Measurements from ENCODE around the gene COLGALT1. TPM values are rescaled to one million over a fixed set of nuclear protein-coding genes. Genes with fewer than 3 reads are reported as not detected.

COLGALT1 gene
- total and polyA plus RNA-seq, 9 of the 15 experiments (the other 6 are each of a cell fraction or from before 2014, with no cell fraction given): 4.9 to 119 (median 82.6) TPM

DNA sequence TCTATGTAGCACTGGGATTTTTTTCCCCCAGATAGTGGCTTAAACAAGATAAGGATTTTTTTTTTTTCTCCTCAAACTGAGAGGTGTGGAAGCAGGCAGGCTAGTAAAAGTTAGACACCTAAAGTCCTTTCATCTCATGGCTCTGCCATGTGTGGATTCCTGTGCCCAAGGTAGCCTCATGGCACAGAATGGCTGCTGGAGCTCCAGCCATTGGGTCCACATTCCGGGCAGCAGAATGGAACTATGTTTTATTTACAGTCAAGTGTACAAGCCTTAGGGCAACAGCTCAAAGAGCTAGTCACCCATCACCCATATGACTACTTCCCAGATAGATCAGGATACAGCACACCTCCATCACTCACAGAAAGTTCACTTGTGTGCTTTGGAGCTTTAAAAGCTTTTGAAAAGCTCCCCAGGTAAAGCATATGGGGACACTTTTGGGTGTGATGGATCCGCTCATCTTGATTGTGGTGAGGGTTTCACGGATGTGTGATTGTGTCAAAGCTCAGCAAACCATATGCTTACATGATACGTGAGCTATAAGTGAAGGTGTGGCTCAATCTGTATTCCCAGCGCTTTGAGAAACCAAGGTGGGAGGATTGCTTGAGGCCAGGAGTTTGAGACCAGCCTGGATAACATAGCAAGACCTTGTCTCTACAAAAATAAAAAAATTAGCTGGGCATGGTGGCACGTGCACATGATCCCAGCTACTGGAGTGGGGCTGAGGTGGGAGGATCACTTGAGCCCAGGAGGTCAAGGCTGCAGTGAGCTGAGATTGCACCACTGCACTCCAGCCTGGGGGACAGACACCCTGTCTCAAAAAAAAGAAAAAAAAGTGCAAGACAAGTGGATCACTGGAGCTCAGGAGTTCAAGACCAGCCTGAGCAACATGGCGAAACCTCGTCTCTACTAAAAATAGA lies 25.9 kb upstream of the COLGALT1 start:
- H2AFZ ChIP-seq (ENCODE audit: low read depth, low read length): no peak overlapping the region
- no peak for FAIRE-seq
- 18% methylated on average over 8 of the region's 8 CpGs for WGBS (ENCODE audit: insufficient coverage, low coverage, missing lambda C conversion rate)
- H3K4me3 ChIP-seq: no peak overlapping the region
- in situ Hi-C loops (cut with MboI) (no loop called here), intact Hi-C loops (cut with micrococcal nuclease) (no loop called here)
- H4K20me1 ChIP-seq (replicated peaks; ENCODE audit: control insufficient read depth, insufficient read depth, low read length): no peaks in the 10 kb centered on the region
- DNase-seq (ENCODE audit: extremely low read depth in 1 of 4, low spot score in 3 of 4): no peak
- H3K9ac ChIP-seq (ENCODE audit: insufficient read depth in 1 of 2, low read depth in 2 of 2, low read length in 2 of 2): no peak overlapping the region
- no peaks in the 10 kb centered on the region for H3K36me3 ChIP-seq (ENCODE audit: control insufficient read depth, insufficient read depth, low read length)
- H3K79me2 ChIP-seq (ENCODE audit: control insufficient read depth, insufficient read depth, low read length): no peaks in the 10 kb centered on the region
- no peak for ATAC-seq
- ChIA-PET POLR2A (interaction anchor here (0.6 to 2.0 kb wide), 6 partner anchors 9 to 330 kb away, joined by 3 to 4 read pairs (median 4); partner anchors contain the start of gene RPL18A), CTCF (ENCODE audit: low intra/inter-chr PET ratio) (no interaction called here)
- no TSS peak for BruUV-seq (replicated peaks)
- no peaks in the 10 kb centered on the region for H3K9me3 ChIP-seq (replicated peaks; ENCODE audit: control insufficient read depth, insufficient read depth, low read depth, low read length)
- H3K27me3 ChIP-seq (ENCODE audit: control insufficient read depth in 2 of 2, insufficient read depth in 2 of 2, low read length in 2 of 2): peaks cover 0 to 11% of the 10 kb centered on the region in 2 experiments; a peak in 1 of 5 replicates
- H3K27ac ChIP-seq (ENCODE audit: extremely low read depth, low read depth, low read length): no peak overlapping the region
- H3K9me1 ChIP-seq (ENCODE audit: control insufficient read depth, insufficient read depth, low read length): no peaks in the 10 kb centered on the region
- no peak overlapping the region for H3K4me2 ChIP-seq (ENCODE audit: insufficient read depth, low read length)
- peaks cover 0 to 20% of the 10 kb centered on the region in 2 experiments; a peak in 3 of 5 replicates for H3K4me1 ChIP-seq (replicated peaks in 1 of 2; ENCODE audit: control insufficient read depth in 2 of 2, insufficient read depth in 2 of 2, low read length in 2 of 2)
- peak; percentile 91 for TF ChIP-seq BCOR (IDR thresholded peaks at IDR 0.05)
- TF ChIP-seq RAD21 (CRISPR knock-in tag; conservative IDR thresholded peaks at IDR 0.05 in 1 of 2, IDR thresholded peaks at IDR 0.05 in 1 of 2): no peak
- no peak for TF ChIP-seq RFX1 (IDR thresholded peaks at IDR 0.05)
- no peak for TF ChIP-seq SLC30A9 (CRISPR knock-in tag; IDR thresholded peaks at IDR 0.05)
- peak; percentile 95 for TF ChIP-seq ADNP (tag; IDR thresholded peaks at IDR 0.05)
- no peak for TF ChIP-seq GATAD2A (IDR thresholded peaks at IDR 0.05)
- peak; percentile 65 for TF ChIP-seq SMARCA5 (IDR thresholded peaks at IDR 0.05)
- TF ChIP-seq KDM1A (IDR thresholded peaks at IDR 0.05): peak; percentile 12 to 75; a peak in 3 of 4 replicates
- TF ChIP-seq, protein P1, sequence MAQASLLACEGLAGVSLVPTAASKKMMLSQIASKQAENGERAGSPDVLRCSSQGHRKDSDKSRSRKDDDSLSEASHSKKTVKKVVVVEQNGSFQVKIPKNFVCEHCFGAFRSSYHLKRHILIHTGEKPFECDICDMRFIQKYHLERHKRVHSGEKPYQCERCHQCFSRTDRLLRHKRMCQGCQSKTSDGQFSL (CRISPR knock-in tag; IDR thresholded peaks at IDR 0.05): no peak
- TF ChIP-seq, protein P1 (tag; IDR thresholded peaks at IDR 0.05): no peak
- peak; percentile 89 for TF ChIP-seq HLTF (IDR thresholded peaks at IDR 0.05)
- TF ChIP-seq SNRNP70 (optimal IDR thresholded peaks at IDR 0.05; ENCODE audit: low read depth, low read length): no peak
- peak; percentile 97 for TF ChIP-seq RBM25 (IDR thresholded peaks at IDR 0.05; ENCODE audit: low read depth, low read length, severe bottlenecking)
- no peak for TF ChIP-seq CSDE1 (IDR thresholded peaks at IDR 0.05)
- TF ChIP-seq, protein P2, sequence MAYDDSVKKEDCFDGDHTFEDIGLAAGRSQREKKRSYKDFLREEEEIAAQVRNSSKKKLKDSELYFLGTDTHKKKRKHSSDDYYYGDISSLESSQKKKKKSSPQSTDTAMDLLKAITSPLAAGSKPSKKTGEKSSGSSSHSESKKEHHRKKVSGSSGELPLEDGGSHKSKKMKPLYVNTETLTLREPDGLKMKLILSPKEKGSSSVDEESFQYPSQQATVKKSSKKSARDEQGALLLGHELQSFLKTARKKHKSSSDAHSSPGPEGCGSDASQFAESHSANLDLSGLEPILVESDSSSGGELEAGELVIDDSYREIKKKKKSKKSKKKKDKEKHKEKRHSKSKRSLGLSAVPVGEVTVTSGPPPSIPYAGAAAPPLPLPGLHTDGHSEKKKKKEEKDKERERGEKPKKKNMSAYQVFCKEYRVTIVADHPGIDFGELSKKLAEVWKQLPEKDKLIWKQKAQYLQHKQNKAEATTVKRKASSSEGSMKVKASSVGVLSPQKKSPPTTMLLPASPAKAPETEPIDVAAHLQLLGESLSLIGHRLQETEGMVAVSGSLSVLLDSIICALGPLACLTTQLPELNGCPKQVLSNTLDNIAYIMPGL (CRISPR knock-in tag; IDR thresholded peaks at IDR 0.05): no peak
- no peak for TF ChIP-seq YBX1 (IDR thresholded peaks at IDR 0.05)
- TF ChIP-seq PHF20 (IDR thresholded peaks at IDR 0.05; ENCODE audit: partially characterized antibody): peak; percentile 20
- TF ChIP-seq SP2 (IDR thresholded peaks at IDR 0.05; ENCODE audit: extremely low read depth, low read depth, low read length, poor library complexity, severe bottlenecking): no peak
- TF ChIP-seq RBM34 (IDR thresholded peaks at IDR 0.05; ENCODE audit: borderline replicate concordance, insufficient read depth, low read length): no peak
- peak; percentile 74; the same call in 1 of the 2 replicates for TF ChIP-seq PTBP1 (IDR thresholded peaks at IDR 0.05; ENCODE audit: low read depth, low read length)
- no peak for TF ChIP-seq CBFB (CRISPR knock-in tag; IDR thresholded peaks at IDR 0.05)
- TF ChIP-seq NCOA2 (IDR thresholded peaks at IDR 0.05; ENCODE audit: partially characterized antibody in 2 of 2): no peak
- TF ChIP-seq EP300 (IDR thresholded peaks at IDR 0.05; ENCODE audit: low read length): no peak

Data from K562 (cell line).